CD4-positive, alpha-beta T cell (primary cell): Measurements from ENCODE around the gene ST3GAL2. TPM values are rescaled to one million over a fixed set of nuclear protein-coding genes. Genes with fewer than 3 reads are reported as not detected.
"Not testable (repeated sequence)": the region's sequence is repeated elsewhere in the genome, so short reads cannot be mapped to it uniquely, and the experiment has no call there.

Source experiments
- ATAC-seq: fragments of 200-7000 bp; cut with Tn5 transposase; one replicate; pipeline ENCODE4 v1.10.0; 2022; ENCODE audit warnings: mild to moderate bottlenecking; ENCODE audit not compliant: poor library complexity
- CTCF ChIA-PET: fragments of 350-600 bp; sonication (Branson Sonifier 250); formaldehyde crosslinking; loops from one replicate; lab custom pipeline; 2021; ENCODE audit warnings: antibody characterized with exemption, inconsistent platforms; lab: Charles Lee
- POLR2A ChIA-PET: fragments of 350-600 bp; sonication (Branson Sonifier 250); formaldehyde crosslinking; loops from one replicate; lab custom pipeline; 2021; ENCODE audit warnings: antibody characterized with exemption, inconsistent platforms; lab: Charles Lee
- DNase-seq, 14 experiments: peaks; one replicate each; pipeline ENCODE4 v3.0.0-alpha.2; 2013 to 2020; ENCODE audit warnings: mixed read lengths in 2 of 14
- H3K27ac ChIP-seq, 2 donors: one replicate each; pipeline versions ENCODE4 v1.5.1 to v1.7.0; 2013; ENCODE audit warnings: low read length in 2 of 2, low read depth in 1 of 2, mild to moderate bottlenecking in 1 of 2
- H3K27me3 ChIP-seq, 2 experiments: 1 replicate in 1 of 2; 2 replicates in 1 of 2; pipeline versions ENCODE4 v1.6.1 to v1.7.0; 2013; ENCODE audit warnings: low read length in 2 of 2, control low read depth in 1 of 2, mild to moderate bottlenecking in 1 of 2, moderate library complexity in 1 of 2; ENCODE audit not compliant: insufficient read depth in 2 of 2, control insufficient read depth in 1 of 2
- H3K36me3 ChIP-seq: one replicate; pipeline ENCODE4 v1.6.1; 2013; ENCODE audit warnings: low read length, control low read depth; ENCODE audit not compliant: insufficient read depth
- H3K4me1 ChIP-seq: one replicate; pipeline ENCODE4 v1.6.1; 2013; ENCODE audit warnings: low read length, control low read depth; ENCODE audit not compliant: insufficient read depth
- H3K4me3 ChIP-seq: one replicate; pipeline ENCODE4 v1.5.1; 2013; ENCODE audit warnings: mild to moderate bottlenecking, low read length, moderate library complexity
- H3K9me3 ChIP-seq, 2 experiments: 1 replicate in 1 of 2; 2 replicates in 1 of 2; pipeline versions ENCODE4 v1.6.1 to v1.7.0; 2013; ENCODE audit warnings: low read length in 2 of 2, mild to moderate bottlenecking in 2 of 2, control low read depth in 1 of 2, moderate library complexity in 1 of 2; ENCODE audit not compliant: control insufficient read depth in 1 of 2, insufficient read depth in 1 of 2
- H3K27ac Mint-ChIP-seq: one replicate; pipeline ENCODE4 v1.8.0; 2020; ENCODE audit warnings: mixed read lengths
- H3K27me3 Mint-ChIP-seq: one replicate; pipeline ENCODE4 v1.8.0; 2021; ENCODE audit warnings: mixed read lengths
- H3K36me3 Mint-ChIP-seq: one replicate; pipeline ENCODE4 v1.8.0; 2021; ENCODE audit warnings: low read depth, mixed read lengths
- H3K4me1 Mint-ChIP-seq: one replicate; pipeline ENCODE4 v1.8.0; 2021; ENCODE audit warnings: low read depth, mixed read lengths
- H3K4me3 Mint-ChIP-seq: one replicate; pipeline ENCODE4 v1.8.0; 2020; ENCODE audit warnings: mild to moderate bottlenecking, mixed read lengths
- H3K9me3 Mint-ChIP-seq: one replicate; pipeline ENCODE4 v1.8.0; 2020; ENCODE audit warnings: mixed read lengths
- CTCF ChIP-seq: fragments of 200-600 bp; IDR thresholded peaks from one replicate; pipeline ENCODE4 v1.8.0; 2022; ENCODE audit warnings: antibody characterized with exemption, mild to moderate bottlenecking
- intact Hi-C, 2 experiments: fragments of 100-400 bp; cut with DNase I in 1 of 2; cut with micrococcal nuclease in 1 of 2; formaldehyde crosslinking; loops; one replicate each; pipeline versions ENCODE4 v1.15.1 to v1.9.0; 2023 to 2025; cut with DNase I, micrococcal nuclease
- total RNA-seq, 174 experiments: library from RNA in 2 of 174; stranded (reverse) in 2 of 174; gene quantifications; one replicate each; pipeline ENCODE4 v1.2.3 and lab custom pipeline; 2021 to 2026

ST3GAL2 gene
- total RNA-seq, 2 experiments from 2014 or later, result 9.8 to 11.1 TPM

- no peaks in the 10 kb centered on the region for H3K4me1 ChIP-seq
- H3K27ac ChIP-seq, result no peak overlapping the region
- ChIA-PET POLR2A (no interaction called here), CTCF (no interaction called here)
- H3K27me3 ChIP-seq, result no peaks in the 10 kb centered on the region
- ATAC-seq (no peak), DNase-seq (no peak)
- H3K9me3 ChIP-seq, result no peaks in the 10 kb centered on the region
- H3K36me3 ChIP-seq, result peaks cover 17% of the 10 kb centered on the region
- peak overlapping the region; percentile 70 for H3K4me3 Mint-ChIP-seq
- no peaks in the 10 kb centered on the region for H3K9me3 Mint-ChIP-seq
- intact Hi-C loops, result no loop called here
- peaks cover 21% of the 10 kb centered on the region for H3K36me3 Mint-ChIP-seq
- no peaks in the 10 kb centered on the region for H3K27me3 Mint-ChIP-seq
- H3K27ac Mint-ChIP-seq, result no peak overlapping the region
- no peaks in the 10 kb centered on the region for H3K4me1 Mint-ChIP-seq
- no peak for TF ChIP-seq CTCF
- no peak overlapping the region for H3K4me3 ChIP-seq
These were observed 50.8 kb downstream of the ST3GAL2 start for GRCh38 chr16:70388006-70388680.

- H3K27me3 ChIP-seq, H3K27ac Mint-ChIP-seq, ATAC-seq, CTCF ChIA-PET, H3K4me3 ChIP-seq, H3K4me3 Mint-ChIP-seq, H3K9me3 ChIP-seq, H3K27me3 Mint-ChIP-seq, H3K4me1 Mint-ChIP-seq, DNase-seq, H3K27ac ChIP-seq, H3K9me3 Mint-ChIP-seq, intact Hi-C loops, H3K4me1 ChIP-seq: not testable (repeated sequence)
- peaks cover 23% of the 10 kb centered on the region for H3K36me3 Mint-ChIP-seq
- POLR2A ChIA-PET, result interaction anchor here (0.8 kb wide), 1 partner anchor 40 kb away, joined by 4 read pairs; the partner anchor contains the start of gene DDX19A
- peaks cover 17% of the 10 kb centered on the region for H3K36me3 ChIP-seq
These were observed 52.5 kb downstream of the ST3GAL2 start for GRCh38 chr16:70386289-70386986.

GRCh38 chr16:70383421-70383960, 55.4 kb downstream of the ST3GAL2 start:
- ATAC-seq, result no peak
- Mint-ChIP-seq H3K9me3 (no peaks in the 10 kb centered on the region), H3K27me3 (no peaks in the 10 kb centered on the region), H3K36me3 (peaks cover 39% of the 10 kb centered on the region), H3K4me1 (peaks cover 20% of the 10 kb centered on the region), H3K4me3 (peak overlapping the region; percentile 34), H3K27ac (no peak overlapping the region)
- DNase-seq, result no peak
- TF ChIP-seq CTCF, result no peak
- no peaks in the 10 kb centered on the region for H3K27me3 ChIP-seq
- POLR2A ChIA-PET, result interaction anchor here (0.9 kb wide), 1 partner anchor 55 kb away, joined by 3 read pairs; no protein-coding TSS in a partner anchor
- CTCF ChIA-PET, result no interaction called here
- peaks cover 17% of the 10 kb centered on the region for H3K36me3 ChIP-seq
- no peak overlapping the region for H3K4me3 ChIP-seq
- intact Hi-C loops, result no loop called here
- H3K27ac ChIP-seq, result no peak overlapping the region
- peaks cover 32% of the 10 kb centered on the region for H3K4me1 ChIP-seq
- no peaks in the 10 kb centered on the region for H3K9me3 ChIP-seq
